K562 (cell line): Measurements from ENCODE around the gene TRIM69. TPM values are rescaled to one million over a fixed set of nuclear protein-coding genes. Genes with fewer than 3 reads are reported as not detected.

Experiments
- BHLHE40 ChIP-seq: IDR thresholded peaks from 2 replicates; pipeline ENCODE4 v1.6.1; 2011; ENCODE audit warnings: low read length, improper control_type of control experiment
- DMBX1 ChIP-seq: fragments of 250-450 bp; sonication (Bioruptor Pico); IDR thresholded peaks from 2 replicates; pipeline ENCODE4 v1.8.0; 2022; ENCODE audit warnings: inconsistent platforms, mild to moderate bottlenecking, moderate library complexity, borderline replicate concordance
- MGA ChIP-seq: fragments of 450-650 bp; IDR thresholded peaks from 2 replicates; pipeline ENCODE4 v1.6.1; 2016; ENCODE audit warnings: mild to moderate bottlenecking, moderate library complexity
- NR0B1 ChIP-seq: fragments of 450-650 bp; IDR thresholded peaks from one replicate; pipeline ENCODE4 v1.6.1; 2018; ENCODE audit warnings: mild to moderate bottlenecking, moderate library complexity; ENCODE audit not compliant: partially characterized antibody
- PREB ChIP-seq: sonication (generic); formaldehyde crosslinking; IDR thresholded peaks from 2 replicates; pipeline ENCODE4 v1.8.1; 2023; ENCODE audit warnings: mild to moderate bottlenecking, missing genetic modification reagents
- PRMT5 ChIP-seq: sonication (generic); formaldehyde crosslinking; IDR thresholded peaks from 2 replicates; pipeline ENCODE4 v1.5.0; 2020; ENCODE audit warnings: missing genetic modification reagents
- SNAPC5 ChIP-seq: fragments of 250-450 bp; sonication (Bioruptor Pico); IDR thresholded peaks from 2 replicates; pipeline ENCODE4 v1.8.0; 2021; ENCODE audit warnings: moderate library complexity, mild to moderate bottlenecking, inconsistent platforms
- STAT6 ChIP-seq: sonication (generic); formaldehyde crosslinking; IDR thresholded peaks from 2 replicates; pipeline ENCODE4 v1.8.1; 2023; ENCODE audit warnings: mild to moderate bottlenecking, missing genetic modification reagents
- ZNF384 ChIP-seq: IDR thresholded peaks from 2 replicates; pipeline ENCODE4 v1.6.1; 2012; ENCODE audit warnings: low read depth, low read length, improper control_type of control experiment
- ZSCAN32 ChIP-seq: fragments of 450-650 bp; formaldehyde crosslinking; IDR thresholded peaks from 2 replicates; pipeline ENCODE4 v1.4.0; 2020; ENCODE audit warnings: mild to moderate bottlenecking, moderate library complexity
- polyA plus RNA-seq, 8 experiments: library from polyadenylated mRNA; depleted of rRNA in 4 of 8; stranded (reverse) in 5 of 8; unstranded in 3 of 8; fragments of >200 nt; fragmentation: Nextera tagmentation in 2 of 8; fragmentation: Illumina TruSeq in 1 of 8; extraction: Ambion mirVana in 2 of 8; extraction: Trizol in 1 of 8; gene quantifications; 2 replicates each; pipeline versions ENCODE4 v1.2.1 to v1.2.3, GENCODE V29; 2011 to 2014; ENCODE audit warnings: inconsistent platforms in 1 of 8, missing spikeins in 1 of 8
- total RNA-seq, 7 experiments: library from RNA; depleted of rRNA in 6 of 7; stranded (reverse); fragments of >200 nt in 6 of 7; fragmentation: Illumina TruSeq in 2 of 7; extraction: Trizol in 2 of 7; gene quantifications; 2 replicates each; pipeline versions ENCODE4 v1.2.1 to v1.2.3, GENCODE V29; 2011 to 2021; ENCODE audit warnings: low replicate concordance in 1 of 7

Gene TRIM69
- total and polyA plus RNA-seq, 9 of the 15 experiments (the other 6 are each of a cell fraction or from before 2014, with no cell fraction given) = 1.0 to 4.3 (median 2.3) TPM

GRCh38 chr15:44712346-44713005, 23.9 kb upstream of the TRIM69 start (continued):
- no peak for TF ChIP-seq NR0B1
- TF ChIP-seq BHLHE40 = 0 out of 2 replicates have a peak, but pooled peaks have one; percentile 1
- TF ChIP-seq STAT6 (CRISPR knock-in tag) = no peak
- no peak for TF ChIP-seq DMBX1 (CRISPR knock-in tag)
- no peak for TF ChIP-seq PREB (CRISPR knock-in tag)
- TF ChIP-seq MGA = 0 out of 2 replicates have a peak, but pooled peaks have one; percentile 8
- no peak for TF ChIP-seq PRMT5
- no peak for TF ChIP-seq ZSCAN32
- no peak for TF ChIP-seq ZNF384
- no peak for TF ChIP-seq SNAPC5 (CRISPR knock-in tag)
